ENCODE data around the gene ITGB3.

ITGB3 gene

GRCh38 chr17:47278561-47278960 lies 24.9 kb downstream of the ITGB3 start:
- no peak for TF ChIP-seq FOXP2 (optimal IDR thresholded peaks at IDR 0.05; ENCODE audit: borderline replicate concordance, extremely low read depth, extremely low read length, insufficient read depth)
- no peak for TF ChIP-seq POLR2AphosphoS5 (IDR thresholded peaks at IDR 0.05; ENCODE audit: low read depth, low read length)
- no peak for TF ChIP-seq SIN3A (IDR thresholded peaks at IDR 0.05; ENCODE audit: borderline replicate concordance, insufficient read depth, low read length)
- TF ChIP-seq TAF1 (IDR thresholded peaks at IDR 0.05; ENCODE audit: borderline replicate concordance, insufficient read depth, low read length), result no peak
- no peak for TF ChIP-seq REST (IDR thresholded peaks at IDR 0.05; ENCODE audit: insufficient read depth in 1 of 2, low read depth in 2 of 2, low read length in 2 of 2)

- TF ChIP-seq TAF1 (IDR thresholded peaks at IDR 0.05; ENCODE audit: borderline replicate concordance, insufficient read depth, low read length) (no peak; the same call in 1 of the 2 replicates), REST (IDR thresholded peaks at IDR 0.05; ENCODE audit: insufficient read depth in 1 of 2, low read depth in 2 of 2, low read length in 2 of 2) (no peak), SIN3A (IDR thresholded peaks at IDR 0.05; ENCODE audit: borderline replicate concordance, insufficient read depth, low read length) (no peak), FOXP2 (optimal IDR thresholded peaks at IDR 0.05; ENCODE audit: borderline replicate concordance, extremely low read depth, extremely low read length, insufficient read depth) (no peak), POLR2AphosphoS5 (IDR thresholded peaks at IDR 0.05; ENCODE audit: low read depth, low read length) (no peak)
Observed at GRCh38 chr17:47279062-47279801, 25.6 kb downstream of the ITGB3 start.

- TF ChIP-seq SIN3A (IDR thresholded peaks at IDR 0.05; ENCODE audit: borderline replicate concordance, insufficient read depth, low read length) (no peak), FOXP2 (optimal IDR thresholded peaks at IDR 0.05; ENCODE audit: borderline replicate concordance, extremely low read depth, extremely low read length, insufficient read depth) (no peak), REST (IDR thresholded peaks at IDR 0.05; ENCODE audit: insufficient read depth in 1 of 2, low read depth in 2 of 2, low read length in 2 of 2) (no peak), POLR2AphosphoS5 (IDR thresholded peaks at IDR 0.05; ENCODE audit: low read depth, low read length) (no peak), TAF1 (IDR thresholded peaks at IDR 0.05; ENCODE audit: borderline replicate concordance, insufficient read depth, low read length) (no peak)
Observed at GRCh38 chr17:47280072-47280811, 26.6 kb downstream of the ITGB3 start.

GRCh38 chr17:47281216-47281615 lies 27.6 kb downstream of the ITGB3 start:
- TF ChIP-seq FOXP2 (optimal IDR thresholded peaks at IDR 0.05; ENCODE audit: borderline replicate concordance, extremely low read depth, extremely low read length, insufficient read depth) (no peak), POLR2AphosphoS5 (IDR thresholded peaks at IDR 0.05; ENCODE audit: low read depth, low read length) (no peak), TAF1 (IDR thresholded peaks at IDR 0.05; ENCODE audit: borderline replicate concordance, insufficient read depth, low read length) (no peak), REST (IDR thresholded peaks at IDR 0.05; ENCODE audit: insufficient read depth in 1 of 2, low read depth in 2 of 2, low read length in 2 of 2) (no peak), SIN3A (IDR thresholded peaks at IDR 0.05; ENCODE audit: borderline replicate concordance, insufficient read depth, low read length) (no peak)
